CD4-positive, alpha-beta T cell treated with Interleukin-6 for 4 hours (primary cell): Measurements from ENCODE around the gene DCAF4.
"Not testable (repeated sequence)": the region's sequence is repeated elsewhere in the genome, so short reads cannot be mapped to it uniquely, and the experiment has no call there.

ENCODE experiments used
- DNase-seq: peaks from one replicate; pipeline ENCODE4 v3.0.0-alpha.2; 2020; ENCODE audit warnings: mixed read lengths

DCAF4 gene

DNA sequence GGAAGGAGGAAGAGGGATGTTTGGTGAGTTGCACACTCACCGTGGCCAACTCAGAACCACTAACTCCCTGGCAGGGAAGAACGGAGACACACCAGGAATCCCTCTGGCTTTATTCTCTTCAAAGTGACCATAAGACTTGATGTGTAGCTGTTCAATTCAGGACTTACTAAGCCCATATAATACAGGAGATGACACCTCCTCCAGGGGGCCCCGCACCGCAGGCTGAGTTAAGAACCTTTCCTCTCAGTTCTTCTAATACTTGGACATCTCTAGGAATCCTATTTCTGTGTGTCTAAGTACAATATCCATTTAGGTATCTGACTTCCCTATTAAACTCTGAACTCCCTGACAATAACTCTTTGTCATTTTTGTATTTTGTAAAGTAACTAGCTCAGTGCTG lies 49.5 kb downstream of the DCAF4 start:
- DNase-seq: no peak

DNA sequence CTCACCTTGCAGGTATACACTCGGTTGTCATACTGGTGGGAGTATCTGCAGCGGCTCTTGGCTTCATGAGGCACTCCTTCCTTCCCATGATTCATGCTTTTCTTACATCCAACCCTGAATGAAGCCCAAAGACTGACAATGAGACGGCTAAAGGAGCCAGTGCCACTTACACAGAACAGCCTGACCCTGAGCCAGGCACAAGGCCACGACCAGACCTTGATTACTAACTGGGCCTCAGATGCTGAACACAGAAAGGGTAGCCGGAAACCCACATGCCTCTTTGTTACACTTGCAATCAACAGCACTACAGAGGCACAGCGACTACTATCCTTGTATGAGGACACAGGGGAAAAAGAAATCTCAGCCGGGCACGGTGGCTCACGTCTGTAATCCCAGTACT lies 52.6 kb downstream of the DCAF4 start:
- DNase-seq: no peak

DNA sequence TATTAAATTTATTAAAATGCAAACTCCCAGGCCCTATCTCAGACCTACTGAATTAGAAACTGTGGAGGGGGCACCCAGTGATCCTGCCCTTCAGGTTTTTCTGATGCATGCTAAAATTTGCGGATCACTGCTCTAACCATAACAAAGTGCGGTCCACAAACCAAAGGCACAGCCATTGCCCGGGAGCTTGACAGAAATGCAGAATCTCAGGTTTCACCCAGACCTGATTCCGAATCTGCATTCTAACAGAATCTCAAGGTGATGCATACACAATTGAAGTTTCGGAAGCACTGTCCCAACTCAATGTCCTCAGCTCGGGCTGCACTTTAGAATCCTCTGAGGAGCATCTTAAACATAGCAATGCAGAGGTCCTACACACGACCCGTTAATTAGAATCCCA lies 54.6 kb downstream of the DCAF4 start:
- no peak for DNase-seq

DNA sequence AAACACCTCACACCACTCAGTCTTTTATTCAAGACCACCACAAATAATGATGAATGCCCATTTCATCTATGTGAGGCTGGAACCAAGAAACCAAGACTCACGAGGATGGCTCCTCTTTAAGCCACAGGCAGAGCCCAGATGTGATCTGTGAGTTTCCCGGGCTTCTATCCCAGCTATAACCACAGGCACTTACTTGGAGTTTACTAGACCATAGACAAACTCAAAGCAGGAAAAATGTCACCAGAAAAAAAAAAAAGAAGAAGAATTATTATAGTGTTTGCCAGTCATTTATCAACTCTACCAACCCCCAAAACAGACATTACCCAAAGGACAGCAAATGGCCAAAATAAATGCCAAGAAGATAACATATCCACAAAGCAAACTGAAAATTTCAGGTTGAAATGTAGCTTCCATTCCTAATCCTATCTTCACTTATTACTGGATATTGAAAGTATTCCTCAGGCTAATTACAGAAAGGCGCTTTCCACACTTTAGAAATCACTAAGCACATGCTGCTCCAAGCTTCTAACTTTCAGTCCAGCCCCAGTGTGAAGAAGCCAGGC lies 56.0 kb downstream of the DCAF4 start:
- no peak for DNase-seq

DNA sequence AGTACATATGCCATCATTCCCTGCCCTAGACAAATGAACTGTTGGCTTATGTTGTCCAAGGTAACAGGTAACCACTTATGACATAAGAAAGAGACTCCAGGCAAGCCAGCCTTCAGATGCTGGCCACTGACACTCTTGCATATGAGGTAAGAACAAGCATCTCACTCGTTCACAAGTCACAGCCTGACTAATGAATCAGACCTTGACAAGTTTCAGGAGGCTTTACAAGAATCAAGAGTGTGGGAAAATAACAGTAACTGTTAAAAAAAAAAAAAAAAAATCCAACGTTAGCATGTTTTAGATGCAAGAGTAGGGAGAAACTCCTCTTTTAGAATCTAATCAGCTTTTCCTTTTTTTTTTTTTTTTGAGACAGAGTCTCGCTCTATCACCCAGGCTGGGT lies 60.0 kb downstream of the DCAF4 start:
- no peak for DNase-seq

DNA sequence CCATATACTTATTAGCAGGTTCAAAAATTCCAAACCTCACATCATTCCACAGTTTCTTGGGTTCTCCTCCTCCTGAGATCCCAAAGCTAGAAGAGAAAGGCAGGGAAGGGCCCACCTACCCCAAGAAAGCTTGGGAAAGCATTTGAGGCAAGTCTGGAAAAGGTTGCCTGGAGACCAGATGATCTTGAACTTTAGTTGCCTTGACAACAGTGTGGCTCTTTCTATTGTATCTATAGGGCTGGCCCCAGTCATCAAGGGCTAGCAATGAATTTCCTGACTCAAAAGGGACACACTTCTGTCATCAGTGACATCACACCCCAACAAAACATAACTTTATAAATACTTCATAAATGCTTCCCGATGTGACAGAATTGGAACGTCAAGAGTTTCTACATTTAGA lies 60.6 kb downstream of the DCAF4 start:
- no peak for DNase-seq

DNA sequence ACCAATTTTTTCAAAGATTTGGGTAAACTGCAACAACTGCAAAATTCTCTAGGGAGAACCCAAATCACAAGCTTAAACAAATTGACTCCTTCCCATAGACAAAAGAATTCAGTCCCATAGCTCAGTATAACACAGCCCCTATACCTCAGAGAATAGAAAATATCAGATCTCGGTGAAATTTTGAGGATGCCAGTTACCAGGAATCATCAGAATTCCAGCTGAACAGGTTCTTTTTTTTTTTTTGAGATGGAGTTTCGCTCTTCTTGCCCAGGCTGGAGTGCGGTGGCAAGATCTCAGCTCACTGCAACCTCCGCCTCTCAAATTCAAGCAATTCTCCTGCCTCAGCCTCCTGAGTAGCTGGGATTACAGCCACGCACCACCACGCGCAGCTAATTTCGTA lies 63.9 kb downstream of the DCAF4 start:
- no peak for DNase-seq

DNA sequence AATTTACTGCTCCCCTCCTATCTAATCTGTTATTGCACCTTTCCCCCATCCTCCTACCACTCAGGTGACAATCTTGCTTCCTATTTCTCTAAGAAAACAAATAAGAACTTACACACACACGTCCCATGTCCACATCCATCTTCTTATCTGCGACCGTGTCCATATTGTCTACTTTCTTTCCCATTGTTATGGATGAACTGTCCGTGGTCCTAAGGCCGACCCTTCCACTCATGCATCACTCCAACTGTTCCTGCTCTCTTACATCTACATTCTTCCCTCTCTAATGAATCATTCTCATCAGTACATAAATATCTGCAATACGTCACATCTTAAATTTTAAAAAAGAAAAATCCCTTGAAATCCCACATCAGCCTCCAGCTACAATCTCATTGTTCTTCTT lies 70.7 kb downstream of the DCAF4 start:
- DNase-seq: no peak

DNA sequence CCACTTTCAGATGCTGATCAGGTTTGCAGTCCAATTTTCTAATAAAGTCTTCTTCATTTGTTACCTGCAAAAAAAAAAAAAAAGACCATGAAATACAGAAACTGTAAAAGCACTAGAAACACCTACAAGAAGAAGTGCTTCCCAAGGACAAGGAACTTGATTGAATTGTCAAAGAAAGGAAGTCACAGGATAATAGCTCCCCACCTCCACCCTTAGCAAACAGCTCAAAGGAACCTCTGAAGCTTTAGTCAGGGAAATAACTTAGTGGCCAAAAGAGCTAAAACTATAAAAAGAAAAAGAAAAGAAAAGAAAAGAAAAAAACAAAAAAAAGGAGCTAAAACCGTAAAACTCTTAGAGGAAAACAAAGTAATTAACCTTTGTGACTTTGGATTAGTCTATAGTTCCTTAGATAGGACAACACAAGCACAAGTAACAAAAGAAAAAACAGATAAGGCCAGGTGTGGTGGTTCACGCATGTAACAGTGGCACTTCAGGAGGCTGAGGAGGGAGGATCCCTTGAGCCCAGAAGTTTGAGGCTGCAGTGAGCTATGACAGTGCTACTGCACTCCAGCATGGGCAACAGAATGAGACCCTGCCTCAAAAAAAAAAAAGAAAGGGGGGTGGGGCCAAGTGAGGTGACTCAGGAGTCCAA lies 72.1 kb downstream of the DCAF4 start:
- DNase-seq: no peak

DNA sequence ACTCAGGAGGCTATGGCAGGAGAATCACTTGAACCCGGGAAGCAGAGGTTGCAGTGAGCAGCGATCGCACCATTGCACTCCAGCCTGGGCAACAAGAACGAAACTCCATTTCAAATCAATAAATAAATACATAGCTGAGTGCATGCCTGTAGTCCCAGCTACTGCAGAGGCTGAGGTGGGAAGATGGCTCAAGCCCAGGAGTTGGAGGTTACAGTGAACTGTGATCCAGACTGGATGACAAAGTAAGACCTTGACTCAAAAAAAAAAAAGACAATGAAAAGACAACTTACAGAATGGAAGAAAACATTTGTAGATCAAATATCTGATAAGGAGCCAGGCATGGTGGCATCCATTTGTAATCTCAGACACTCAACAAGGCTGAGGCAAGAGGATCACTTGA lies 73.1 kb downstream of the DCAF4 start:
- no peak for DNase-seq

DNA sequence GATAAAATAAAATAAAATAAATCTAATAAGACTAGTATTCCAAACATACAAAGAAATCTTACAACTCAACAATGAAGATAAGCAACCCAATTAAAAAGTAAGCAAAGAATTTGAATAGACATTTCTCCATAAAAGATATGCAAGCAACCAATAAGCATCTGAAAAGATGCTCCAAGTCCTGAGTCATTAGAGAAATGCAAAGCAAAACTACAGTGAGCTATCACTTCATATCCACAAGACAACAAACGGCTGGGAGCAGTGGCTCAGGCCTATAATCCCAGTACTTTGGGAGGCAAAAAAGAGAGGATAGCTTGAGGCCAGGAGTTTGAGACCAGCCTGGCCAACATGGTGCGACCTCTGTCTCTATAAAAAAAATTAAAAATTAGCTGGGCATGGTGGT lies 73.8 kb downstream of the DCAF4 start:
- no peak for DNase-seq

DNA sequence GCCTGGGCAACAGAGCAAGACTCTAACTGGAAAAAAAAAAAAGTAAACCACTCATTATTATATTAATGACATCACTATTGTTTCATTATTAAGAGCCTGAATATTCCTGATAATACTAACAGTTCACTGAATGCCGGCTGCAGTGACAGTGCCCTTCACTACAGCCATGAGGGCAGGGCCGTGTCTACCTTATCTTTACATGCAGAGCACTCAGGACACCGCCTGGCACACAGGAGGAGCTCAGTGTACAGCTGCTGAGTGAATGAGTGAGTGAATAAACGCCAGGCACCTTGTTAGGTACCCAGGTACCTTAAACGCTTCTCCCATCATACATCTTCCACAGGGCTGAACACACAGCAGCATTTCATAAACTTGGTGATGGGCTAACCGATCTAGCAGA lies 77.4 kb downstream of the DCAF4 start:
- DNase-seq: no peak

DNA sequence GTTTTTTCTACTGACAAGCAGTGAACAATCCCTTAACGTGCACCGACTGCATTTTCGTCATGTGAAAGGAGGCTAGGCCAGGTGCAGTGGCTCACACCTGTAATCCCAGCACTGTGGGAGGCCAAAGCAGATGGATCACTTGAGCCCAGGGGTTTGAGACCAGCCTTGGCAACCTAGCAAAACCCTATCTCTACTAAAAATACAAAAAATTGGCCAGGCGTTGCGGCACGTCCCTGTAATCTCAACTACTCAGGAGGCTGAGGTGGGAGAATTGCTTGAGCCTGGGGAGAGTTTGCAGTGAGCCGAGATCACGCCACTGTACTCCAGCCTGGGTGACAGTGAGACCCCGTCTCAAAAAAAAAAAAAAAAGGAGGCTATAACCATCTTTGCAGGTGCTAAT lies 78.4 kb downstream of the DCAF4 start:
- DNase-seq: not testable (repeated sequence)

DNA sequence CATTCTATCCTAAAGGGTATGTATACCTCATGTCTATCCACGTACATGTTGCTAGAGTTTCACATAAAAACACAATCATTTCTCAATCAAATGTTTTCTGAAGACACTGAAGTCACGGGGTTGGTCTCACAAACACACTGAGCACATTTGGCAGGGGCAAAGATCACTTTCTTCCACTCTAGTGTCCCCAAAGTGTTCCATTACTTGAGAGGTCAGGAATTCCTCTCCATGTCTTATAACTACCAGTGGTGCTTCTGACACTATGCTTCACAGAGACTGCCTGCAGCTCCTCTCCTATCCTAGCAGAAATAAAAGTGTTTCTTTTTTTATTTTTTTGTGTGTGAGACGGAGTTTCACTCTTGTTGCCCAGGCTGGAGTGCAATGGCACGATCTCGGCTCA lies 81.6 kb downstream of the DCAF4 start:
- no peak for DNase-seq

DNA sequence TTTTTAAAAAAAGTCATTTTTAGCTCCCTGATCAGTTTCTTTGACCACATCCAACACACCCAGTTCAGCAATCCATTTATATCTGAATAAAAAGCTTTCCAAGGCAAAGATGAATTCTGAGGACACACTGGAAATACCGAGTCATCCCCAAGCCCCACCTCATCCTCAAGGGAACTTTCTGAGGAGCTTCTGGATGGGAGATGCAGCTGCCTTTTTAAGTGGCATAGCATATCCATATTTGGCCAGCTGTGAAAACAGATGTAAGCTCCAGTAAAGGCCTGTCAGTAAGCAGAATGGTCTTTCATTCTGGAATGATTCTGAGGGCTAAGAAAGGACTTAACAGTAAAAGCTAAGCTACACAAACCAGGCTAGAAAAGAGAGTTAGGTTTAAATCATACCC lies 82.2 kb downstream of the DCAF4 start:
- DNase-seq: no peak
